Testis (tissue), 2 donors: ENCODE results near the gene SHISA4.

Experiments used
- POLR2A ChIP-seq: fragments of 450-650 bp; IDR thresholded peaks from one replicate; pipeline ENCODE4 v1.6.1; 2017; ENCODE audit warnings: antibody characterized with exemption, mild to moderate bottlenecking, moderate library complexity
- TF ChIP-seq, protein P1 (sequence below), 3 experiments: fragments of 450-650 bp in 2 of 3; fragments of 200-600 bp in 1 of 3; sonication (generic) in 1 of 3; IDR thresholded peaks; one replicate each; pipeline ENCODE4 v1.5.1; 2016 to 2019; ENCODE audit warnings: antibody characterized with exemption in 3 of 3, mild to moderate bottlenecking in 2 of 3, moderate library complexity in 1 of 3

GRCh38 chr1:201851949-201852348, 36.7 kb upstream of the SHISA4 start:
- TF ChIP-seq, protein P1, sequence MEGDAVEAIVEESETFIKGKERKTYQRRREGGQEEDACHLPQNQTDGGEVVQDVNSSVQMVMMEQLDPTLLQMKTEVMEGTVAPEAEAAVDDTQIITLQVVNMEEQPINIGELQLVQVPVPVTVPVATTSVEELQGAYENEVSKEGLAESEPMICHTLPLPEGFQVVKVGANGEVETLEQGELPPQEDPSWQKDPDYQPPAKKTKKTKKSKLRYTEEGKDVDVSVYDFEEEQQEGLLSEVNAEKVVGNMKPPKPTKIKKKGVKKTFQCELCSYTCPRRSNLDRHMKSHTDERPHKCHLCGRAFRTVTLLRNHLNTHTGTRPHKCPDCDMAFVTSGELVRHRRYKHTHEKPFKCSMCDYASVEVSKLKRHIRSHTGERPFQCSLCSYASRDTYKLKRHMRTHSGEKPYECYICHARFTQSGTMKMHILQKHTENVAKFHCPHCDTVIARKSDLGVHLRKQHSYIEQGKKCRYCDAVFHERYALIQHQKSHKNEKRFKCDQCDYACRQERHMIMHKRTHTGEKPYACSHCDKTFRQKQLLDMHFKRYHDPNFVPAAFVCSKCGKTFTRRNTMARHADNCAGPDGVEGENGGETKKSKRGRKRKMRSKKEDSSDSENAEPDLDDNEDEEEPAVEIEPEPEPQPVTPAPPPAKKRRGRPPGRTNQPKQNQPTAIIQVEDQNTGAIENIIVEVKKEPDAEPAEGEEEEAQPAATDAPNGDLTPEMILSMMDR (IDR thresholded peaks at IDR 0.05), result no peak
- TF ChIP-seq POLR2A, result no peak
